Activated T-cell treated with anti-CD3 and anti-CD28 coated beads for 4 hours (primary cell): ENCODE data around the gene NFKBIA.
"Not testable (repeated sequence)": the region's sequence is repeated elsewhere in the genome, so short reads cannot be mapped to it uniquely, and the experiment has no call there.

ENCODE experiments used
- DNase-seq: peaks from one replicate; pipeline ENCODE4 v3.0.0-alpha.2; 2020

NFKBIA gene

DNA sequence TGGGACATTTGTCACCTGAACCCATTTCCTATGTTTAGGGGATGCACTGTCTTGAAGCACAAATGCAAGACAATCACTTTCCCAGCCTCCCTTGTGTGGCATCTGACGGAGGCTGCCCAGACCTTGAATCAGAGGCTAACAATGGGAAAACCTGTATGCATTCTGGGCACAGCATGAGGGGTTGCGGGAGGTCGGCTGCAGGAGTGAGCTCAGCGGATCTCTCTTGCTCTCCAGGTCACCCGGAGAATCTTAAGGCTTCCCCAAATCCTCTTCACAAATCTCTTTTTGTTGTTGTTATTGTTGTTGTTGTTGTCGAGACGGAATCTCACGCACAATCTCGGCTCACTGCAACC lies 15.3 kb downstream of the NFKBIA start:
- no peak for DNase-seq

DNA sequence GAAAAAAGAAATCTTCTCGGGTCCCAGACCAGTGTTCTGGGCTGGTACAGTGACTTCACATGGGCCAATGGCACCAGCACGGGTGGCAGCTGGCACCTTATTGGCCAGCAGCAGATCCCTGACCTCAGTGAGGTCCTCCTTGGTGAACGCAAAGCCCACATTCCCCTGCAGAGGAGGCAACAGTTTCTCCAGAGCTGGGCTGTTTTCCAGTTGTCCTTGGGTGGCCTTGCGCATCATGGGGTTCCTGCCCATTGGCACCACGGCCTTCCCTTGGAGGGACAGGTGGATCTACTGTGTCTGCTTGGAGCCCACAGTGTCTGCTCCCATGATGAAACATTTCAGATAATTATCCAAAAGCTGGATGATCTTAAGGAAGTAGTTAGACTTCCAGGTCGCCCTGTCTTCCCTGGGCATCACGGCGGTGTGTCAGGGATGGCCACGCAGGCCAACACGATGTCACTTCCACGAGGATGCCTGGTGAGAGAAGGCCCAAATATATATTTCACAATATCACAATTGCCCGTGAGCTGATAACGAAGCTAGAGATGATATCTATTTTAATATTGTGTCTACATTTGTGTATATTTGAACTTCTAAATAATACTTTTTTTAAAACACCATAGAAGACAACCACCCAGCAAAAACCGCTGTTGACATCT lies 15.8 kb downstream of the NFKBIA start:
- no peak for DNase-seq

- DNase-seq, result no peak
Measured at GRCh38 chr14:35387713-35388579, 16.6 kb downstream of the NFKBIA start.

GRCh38 chr14:35387219-35387618 lies 17.3 kb downstream of the NFKBIA start:
- no peak for DNase-seq

GRCh38 chr14:35386673-35387125 lies 17.9 kb downstream of the NFKBIA start:
- no peak for DNase-seq

- no peak for DNase-seq
Measured at GRCh38 chr14:35385042-35385839, 19.3 kb downstream of the NFKBIA start.

GRCh38 chr14:35384455-35385041 lies 20.0 kb downstream of the NFKBIA start:
- DNase-seq, result no peak

DNA sequence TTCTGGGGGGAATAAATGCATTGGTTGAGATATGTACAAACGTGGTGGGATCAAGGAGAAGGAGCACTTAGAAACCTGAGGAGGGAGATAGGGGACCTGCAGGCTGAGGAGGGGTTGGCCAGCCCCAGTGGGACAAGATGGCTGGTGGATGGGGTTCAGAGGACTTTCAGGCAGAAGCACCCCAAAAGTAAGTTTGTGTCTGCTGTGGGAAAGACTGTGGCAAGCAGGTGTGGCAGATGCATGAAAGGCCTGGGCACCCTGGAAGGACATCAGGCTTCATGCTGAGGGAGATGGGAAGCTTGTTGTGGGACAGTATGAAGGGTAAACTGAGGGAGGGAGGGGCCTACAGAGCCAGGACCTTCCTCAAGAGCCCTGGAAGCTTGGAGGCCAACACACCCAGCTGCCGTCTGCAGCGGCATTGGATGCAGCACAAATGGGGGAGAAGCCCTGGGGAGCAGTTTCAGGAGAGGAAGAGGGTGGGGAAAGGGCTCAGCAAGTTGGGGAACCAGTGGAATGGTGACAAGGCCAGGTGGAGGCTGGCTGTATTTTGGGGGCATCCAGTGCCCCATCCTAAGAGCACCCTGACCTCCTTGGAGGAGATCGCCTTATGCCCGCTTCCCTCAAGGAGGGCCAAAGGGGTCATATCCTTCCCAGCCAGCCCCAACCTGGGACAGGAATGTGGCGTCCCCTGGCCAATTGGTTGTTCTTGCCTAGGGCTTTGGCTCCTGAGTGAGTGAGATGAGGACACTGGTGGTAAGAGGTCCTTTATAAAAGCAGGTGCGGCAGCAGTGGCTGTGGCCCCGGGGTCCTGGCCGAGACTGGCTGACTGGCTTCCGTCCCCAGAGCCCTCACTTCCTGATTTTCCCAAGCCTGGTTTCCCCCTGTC lies 20.7 kb downstream of the NFKBIA start:
- no peak for DNase-seq

- no peak for DNase-seq
Measured at GRCh38 chr14:35380794-35381193, 23.8 kb downstream of the NFKBIA start.

DNA sequence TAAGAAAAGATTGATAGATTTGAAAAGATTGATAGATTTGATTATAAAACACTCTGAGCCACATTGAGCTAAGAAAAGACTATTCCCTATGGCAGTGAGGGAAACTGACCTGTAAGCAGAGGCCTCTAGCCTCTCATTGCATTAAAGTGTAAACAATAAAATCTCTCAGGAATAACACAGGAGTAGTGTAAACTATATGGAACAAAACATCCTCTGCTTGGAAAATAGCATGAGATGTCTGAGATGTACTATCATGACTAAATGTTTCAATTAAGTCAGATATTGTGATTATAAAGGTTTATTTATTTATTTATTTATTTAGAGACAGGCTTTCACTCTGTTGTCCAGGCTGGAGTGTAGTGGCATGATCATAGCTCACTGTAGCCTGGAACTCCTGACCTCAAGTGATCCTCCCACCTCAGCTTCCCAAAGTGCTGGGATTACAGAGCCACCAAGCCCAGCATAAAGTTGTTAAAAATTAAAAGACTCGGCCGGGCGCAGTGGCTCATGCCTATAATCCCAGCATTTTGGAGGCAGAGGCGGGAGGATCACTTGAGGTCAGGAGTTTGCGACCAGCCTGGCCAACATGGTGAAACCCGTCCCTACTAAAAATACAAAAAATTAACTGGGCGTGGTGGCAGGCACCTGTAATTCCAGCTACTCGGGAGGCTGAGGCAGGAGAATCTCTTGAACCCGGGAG lies 25.2 kb downstream of the NFKBIA start:
- not testable (repeated sequence) for DNase-seq

GRCh38 chr14:35378425-35379233 lies 25.9 kb downstream of the NFKBIA start:
- DNase-seq, result no peak

GRCh38 chr14:35375558-35376025 lies 29.0 kb downstream of the NFKBIA start:
- no peak for DNase-seq

DNA sequence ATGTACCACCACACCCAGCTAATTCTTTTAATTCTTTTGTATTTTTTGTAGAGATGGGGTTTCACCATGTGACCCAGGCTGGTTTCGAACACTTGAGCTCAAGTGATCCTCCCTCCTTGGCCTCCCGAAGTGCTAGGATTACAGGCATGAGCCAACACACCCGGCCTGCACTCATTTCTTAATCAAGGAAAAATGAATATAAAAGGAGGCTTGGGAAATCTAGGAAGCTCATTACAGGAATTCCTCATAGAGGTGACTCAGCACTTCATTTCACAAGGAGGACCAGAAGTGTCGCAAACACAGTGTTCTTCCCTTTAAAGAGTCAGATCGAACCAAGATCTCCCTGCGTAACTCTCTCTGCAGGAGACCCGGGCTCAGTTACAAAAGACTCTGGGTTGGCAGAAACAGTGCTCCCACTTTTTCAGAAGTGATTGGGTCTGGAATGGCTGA lies 30.3 kb downstream of the NFKBIA start:
- DNase-seq, result no peak

GRCh38 chr14:35373208-35373607 lies 31.3 kb downstream of the NFKBIA start:
- not testable (repeated sequence) for DNase-seq

DNA sequence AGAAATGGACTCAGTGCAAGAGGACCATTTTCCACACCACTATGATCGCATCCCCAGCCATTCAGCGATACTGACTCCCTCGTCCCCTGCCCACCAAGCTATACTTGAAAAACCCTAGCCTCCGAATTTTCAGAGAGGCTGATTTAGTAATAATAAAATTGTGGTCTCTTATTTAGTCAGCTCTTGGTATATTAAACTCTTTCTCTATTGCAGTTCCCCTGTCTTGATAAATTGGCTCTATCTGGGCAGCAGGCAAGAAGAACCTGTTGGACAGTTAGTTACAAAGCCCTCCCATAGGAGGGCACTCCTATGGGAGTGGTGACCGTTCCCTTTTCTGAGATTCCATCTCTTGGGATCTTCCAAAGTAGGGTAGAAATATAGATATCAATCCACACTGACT lies 33.6 kb downstream of the NFKBIA start:
- no peak for DNase-seq

GRCh38 chr14:35369701-35370191 lies 34.8 kb downstream of the NFKBIA start:
- DNase-seq, result no peak

- DNase-seq, result no peak
Measured at GRCh38 chr14:35368583-35369392, 35.8 kb downstream of the NFKBIA start.

- no peak for DNase-seq
Measured at GRCh38 chr14:35368139-35368460, 36.4 kb downstream of the NFKBIA start.

GRCh38 chr14:35367056-35367372 lies 37.5 kb downstream of the NFKBIA start:
- DNase-seq, result no peak
